ENCODE data around the gene COPS8. TPM values are rescaled to one million over a fixed set of nuclear protein-coding genes. Genes with fewer than 3 reads are reported as not detected.

Gene COPS8
- total and polyA plus RNA-seq, 2 of the 8 experiments (the other 6 are each of a cell fraction or from before 2014, with no cell fraction given), result 59.3 to 67.5 TPM

DNA sequence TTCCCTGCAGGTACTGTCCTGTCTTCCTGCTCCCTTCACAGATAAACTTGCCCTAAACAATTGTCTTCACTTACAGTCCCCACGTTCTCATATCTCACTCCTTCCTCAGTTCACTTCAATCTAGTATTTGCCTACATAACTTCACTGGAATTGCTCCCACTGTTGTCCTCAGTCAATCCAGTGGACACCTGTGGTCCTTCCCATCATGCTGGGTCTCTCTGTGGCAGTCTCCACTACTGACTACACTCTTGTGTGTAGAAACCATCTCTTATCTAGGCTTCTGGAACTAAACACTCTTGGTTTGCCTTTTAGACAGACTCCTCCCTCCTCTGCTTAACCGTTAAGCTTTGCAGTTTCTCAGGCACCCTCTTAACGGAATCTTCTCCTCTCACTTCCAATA is 58.8 kb downstream of the COPS8 start:
- Histone ChIP-seq H2BK15ac (ENCODE audit: low read length) (no peak overlapping the region), H3K36me3 (ENCODE audit: control insufficient read depth in 2 of 4, insufficient read depth in 4 of 4, low read length in 3 of 4) (no peaks in the 10 kb centered on the region; a peak in 1 of 8 replicates), H4K91ac (replicated peaks; ENCODE audit: insufficient read length, low read length) (no peak overlapping the region), H3K23me2 (ENCODE audit: low read depth, low read length) (no peaks in the 10 kb centered on the region; the same call in 1 of the 2 replicates), H2BK120ac (replicated peaks; ENCODE audit: low read depth, low read length) (no peak overlapping the region), H2BK12ac (ENCODE audit: low read depth, low read length) (no peak overlapping the region), H3K4me3 (ENCODE audit: extremely low read depth in 1 of 4, insufficient read depth in 2 of 4, low read depth in 3 of 4, low read length in 4 of 4) (no peak overlapping the region), H2AK5ac (ENCODE audit: low read depth, low read length) (no peak overlapping the region), H3K27ac (ENCODE audit: low read depth, low read length) (no peak overlapping the region), H3K4me2 (ENCODE audit: insufficient read depth in 1 of 2, low read depth in 2 of 2, low read length in 2 of 2) (no peak overlapping the region), H2AFZ (ENCODE audit: low read length) (no peak overlapping the region), H3K4me1 (replicated peaks in 1 of 4; ENCODE audit: control insufficient read depth in 3 of 4, insufficient read depth in 4 of 4, low read length in 3 of 4) (no peaks in the 10 kb centered on the region), H4K20me1 (replicated peaks in 1 of 2; ENCODE audit: control insufficient read depth in 1 of 2, insufficient read depth in 2 of 2, low read length in 2 of 2) (no peaks in the 10 kb centered on the region), H3K27me3 (replicated peaks in 1 of 4; ENCODE audit: control insufficient read depth in 3 of 4, extremely low read depth in 1 of 4, insufficient read depth in 3 of 4, low read length in 3 of 4) (no peaks in the 10 kb centered on the region), H3K9me3 (ENCODE audit: insufficient read depth in 2 of 2, low read depth in 1 of 2, low read length in 1 of 2) (peaks cover 15 to 24% of the 10 kb centered on the region in 2 experiments), H3K9ac (replicated peaks in 1 of 4; ENCODE audit: extremely low read depth in 1 of 4, low read depth in 3 of 4, low read length in 3 of 4) (no peak overlapping the region), H3K4ac (replicated peaks; ENCODE audit: insufficient read length, low read depth, low read length) (no peak overlapping the region), H4K8ac (ENCODE audit: extremely low read depth, insufficient read depth, low read length) (no peak overlapping the region), H3K14ac (ENCODE audit: insufficient read length) (no peak overlapping the region), H3K79me2 (ENCODE audit: control insufficient read depth in 1 of 2, insufficient read depth in 2 of 2, low read length in 2 of 2) (no peaks in the 10 kb centered on the region), H3K56ac (replicated peaks; ENCODE audit: insufficient read length, low read depth, low read length) (no peak overlapping the region), H3K79me1 (ENCODE audit: low read depth, low read length) (no peaks in the 10 kb centered on the region), H4K5ac (ENCODE audit: insufficient read length, low read depth, low read length) (no peak overlapping the region), H3K23ac (ENCODE audit: insufficient read length) (no peak overlapping the region), H2BK20ac (ENCODE audit: low read length) (no peak overlapping the region), H2BK5ac (ENCODE audit: low read depth, low read length) (no peak overlapping the region), H3K18ac (ENCODE audit: extremely low read depth, low read length) (no peak overlapping the region)
- peak in 1 of 2 experiments; percentile 13 for DNase-seq (ENCODE audit: low read depth in 1 of 2, low spot score in 2 of 2)
- WGBS, 2 experiments (ENCODE audit: extremely low coverage in 1 of 2, insufficient coverage in 1 of 2, insufficient read length in 1 of 2, insufficient replicate concordance in 2 of 2, low coverage in 1 of 2, low lambda C conversion rate in 2 of 2, missing lambda C conversion rate in 1 of 2), result 80% methylated on average over 3 of the region's 3 CpGs; no CpG with 5 or more reads in 1 of the 2 experiments
- FAIRE-seq, result no peak
- POLR2A ChIA-PET (ENCODE audit: partially characterized antibody), result no interaction called here
- CTCF ChIA-PET (ENCODE audit: partially characterized antibody), result no interaction called here
- no peak for TF ChIP-seq JUN (IDR thresholded peaks at IDR 0.05; ENCODE audit: low read depth, low read length)
- no peak for TF ChIP-seq CEBPB (IDR thresholded peaks at IDR 0.05; ENCODE audit: low read depth, low read length)
- no peak for TF ChIP-seq CTBP2 (IDR thresholded peaks at IDR 0.05; ENCODE audit: borderline replicate concordance, insufficient read depth, insufficient read length, low read length)
- TF ChIP-seq PHF8 (conservative IDR thresholded peaks at IDR 0.05; ENCODE audit: low read depth, low read length), result no peak
- TF ChIP-seq FOSL1 (IDR thresholded peaks at IDR 0.05; ENCODE audit: insufficient read depth, low read depth, low read length), result no peak
- TF ChIP-seq NANOG (IDR thresholded peaks at IDR 0.05; ENCODE audit: insufficient read depth, low read depth, low read length, poor library complexity, severe bottlenecking), result no peak
- TF ChIP-seq CHD2 (IDR thresholded peaks at IDR 0.05; ENCODE audit: low read length), result no peak
- TF ChIP-seq CREB1 (IDR thresholded peaks at IDR 0.05), result no peak
- no peak for TF ChIP-seq SP4 (IDR thresholded peaks at IDR 0.05; ENCODE audit: low read length)
- TF ChIP-seq CBX5 (IDR thresholded peaks at IDR 0.05; ENCODE audit: low read depth, low read length), result no peak
- TF ChIP-seq ASH2L (IDR thresholded peaks at IDR 0.05; ENCODE audit: low read length), result no peak
- TF ChIP-seq MAFK (IDR thresholded peaks at IDR 0.05; ENCODE audit: low read depth, low read length), result no peak
- no peak for TF ChIP-seq KDM4A (IDR thresholded peaks at IDR 0.05; ENCODE audit: low read depth, low read length, severe bottlenecking)
- no peak for TF ChIP-seq GTF2F1 (IDR thresholded peaks at IDR 0.05; ENCODE audit: borderline replicate concordance, low read depth, low read length)
- no peak for TF ChIP-seq KDM1A (IDR thresholded peaks at IDR 0.05; ENCODE audit: borderline replicate concordance, low read length)
- TF ChIP-seq, protein P1, sequence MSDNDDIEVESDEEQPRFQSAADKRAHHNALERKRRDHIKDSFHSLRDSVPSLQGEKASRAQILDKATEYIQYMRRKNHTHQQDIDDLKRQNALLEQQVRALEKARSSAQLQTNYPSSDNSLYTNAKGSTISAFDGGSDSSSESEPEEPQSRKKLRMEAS (IDR thresholded peaks at IDR 0.05), result no peak

Data from H1 (cell line).